K562 (cell line): ENCODE measurements around the gene HOXA7. TPM values are rescaled to one million over a fixed set of nuclear protein-coding genes. Genes with fewer than 3 reads are reported as not detected.

ENCODE experiments used
- ATAC-seq: fragments of 200-7000 bp; cut with Tn5 transposase; 3 replicates; pipeline ENCODE4 v1.9.1; 2020; ENCODE audit warnings: moderate library complexity
- BruUV-seq: library from RNA; stranded (reverse); fragments of 400-500 nt; replicated peaks from 2 replicates; lab custom pipeline; 2021; lab: Mats Ljungman, UMichigan
- CTCF ChIA-PET: fragments of 300-600 bp; formaldehyde crosslinking; extraction: SDS; loops from one replicate; lab custom pipeline; 2021; ENCODE audit warnings: low intra/inter-chr PET ratio; lab: Yijun Ruan, JAX
- POLR2A ChIA-PET: fragments of 300-600, 350-650 bp; sonication (Branson Sonifier 250); formaldehyde crosslinking; extraction: SDS; loops from one replicate; lab custom pipeline; 2021; ENCODE audit warnings: antibody characterized with exemption, inconsistent platforms; lab: Yijun Ruan, JAX
- DNase-seq, 4 experiments: peaks; one replicate each; pipeline versions ENCODE4 v3.0.0 to v3.0.0-alpha.2; 2011 to 2018; ENCODE audit warnings: low spot score in 3 of 4, mixed read lengths in 3 of 4; ENCODE audit errors: extremely low read depth in 1 of 4
- FAIRE-seq: peaks from 2 replicates; lab custom pipeline; 2011; peaks lifted over from hg19 to GRCh38; lab: Jason Lieb, UNC
- H2AFZ ChIP-seq: 2 replicates; pipeline ENCODE4 v1.6.0; 2011; ENCODE audit warnings: low read depth, low read length, control low read depth, inconsistent platforms
- H3K27ac ChIP-seq: fragments of 200-600 bp; 3 replicates; pipeline ENCODE4 v1.8.0; 2011; ENCODE audit warnings: low read depth, mild to moderate bottlenecking, control low read depth, inconsistent platforms, low read length, moderate library complexity, mixed read lengths; ENCODE audit errors: extremely low read depth
- H3K27me3 ChIP-seq, 2 experiments: fragments of 300-600 bp in 1 of 2; 2 replicates in 1 of 2; 3 replicates in 1 of 2; pipeline versions ENCODE4 v1.6.0 to v1.8.0; 2011; ENCODE audit warnings: inconsistent platforms in 2 of 2, low read length in 2 of 2, mild to moderate bottlenecking in 1 of 2, mixed read lengths in 1 of 2, moderate library complexity in 1 of 2; ENCODE audit not compliant: control insufficient read depth in 2 of 2, insufficient read depth in 2 of 2
- H3K36me3 ChIP-seq: fragments of 300-600 bp; 3 replicates; pipeline ENCODE4 v1.8.0; 2011; ENCODE audit warnings: mild to moderate bottlenecking, low read length, inconsistent platforms; ENCODE audit not compliant: control insufficient read depth, insufficient read depth
- H3K4me1 ChIP-seq, 2 experiments: fragments of 200-600 bp in 1 of 2; replicated peaks in 1 of 2; 2 replicates in 1 of 2; 3 replicates in 1 of 2; pipeline versions ENCODE4 v1.5.1 to v1.8.0; 2011; ENCODE audit warnings: inconsistent platforms in 2 of 2, low read length in 2 of 2, mild to moderate bottlenecking in 1 of 2, mixed read lengths in 1 of 2, moderate library complexity in 1 of 2; ENCODE audit not compliant: control insufficient read depth in 2 of 2, insufficient read depth in 2 of 2
- H3K4me2 ChIP-seq: 2 replicates; pipeline ENCODE4 v1.6.1; 2011; ENCODE audit warnings: low read length, control low read depth, inconsistent platforms, mixed read lengths; ENCODE audit not compliant: insufficient read depth
- H3K4me3 ChIP-seq: fragments of 200-600 bp; sonication (generic), shearing (Covaris generic); 2 replicates; pipeline ENCODE4 v1.5.1; 2016; ENCODE audit warnings: control low read depth, inconsistent platforms
- H3K79me2 ChIP-seq: fragments of 200-600 bp; 3 replicates; pipeline ENCODE4 v1.8.0; 2011; ENCODE audit warnings: low read length, inconsistent platforms; ENCODE audit not compliant: control insufficient read depth, insufficient read depth
- H3K9ac ChIP-seq, 2 experiments: 2 replicates each; pipeline versions ENCODE4 v1.6.0 to v1.6.1; 2011; ENCODE audit warnings: low read depth in 2 of 2, low read length in 2 of 2, control low read depth in 1 of 2, inconsistent platforms in 1 of 2, mild to moderate bottlenecking in 1 of 2, mixed read lengths in 1 of 2; ENCODE audit not compliant: insufficient read depth in 1 of 2
- H3K9me1 ChIP-seq: one replicate; pipeline ENCODE4 v1.6.0; 2011; ENCODE audit warnings: inconsistent platforms, mild to moderate bottlenecking, low read length, moderate library complexity; ENCODE audit not compliant: control insufficient read depth, insufficient read depth
- H3K9me3 ChIP-seq: replicated peaks from 2 replicates; pipeline ENCODE4 v1.5.1; 2011; ENCODE audit warnings: low read depth, low read length, inconsistent platforms; ENCODE audit not compliant: control insufficient read depth, insufficient read depth
- H4K20me1 ChIP-seq: replicated peaks from 2 replicates; pipeline ENCODE4 v1.6.1; 2011; ENCODE audit warnings: low read length, inconsistent platforms, mixed read lengths; ENCODE audit not compliant: control insufficient read depth, insufficient read depth
- CHD4 ChIP-seq: fragments of 200-600 bp; sonication (generic); IDR thresholded peaks from 3 replicates; pipeline ENCODE4 v1.6.1; 2012; ENCODE audit warnings: low read depth, mild to moderate bottlenecking, mixed read lengths, low read length, inconsistent platforms; ENCODE audit not compliant: insufficient read depth, insufficient replicate concordance, poor library complexity, severe bottlenecking
- CREB3L1 ChIP-seq: fragments of 450-650 bp; IDR thresholded peaks from 2 replicates; pipeline ENCODE4 v1.6.1; 2014; ENCODE audit warnings: low read depth, mild to moderate bottlenecking, moderate library complexity, borderline replicate concordance
- EHMT2 ChIP-seq: fragments of 450-650 bp; IDR thresholded peaks from 2 replicates; pipeline ENCODE4 v1.6.1; 2018; ENCODE audit warnings: antibody characterized with exemption
- JUND ChIP-seq, 2 experiments: IDR thresholded peaks; 2 replicates in 1 of 2; 3 replicates in 1 of 2; pipeline ENCODE4 v1.6.1; 2011; ENCODE audit warnings: borderline replicate concordance in 2 of 2, low read depth in 2 of 2, low read length in 2 of 2, improper control_type of control experiment in 1 of 2, missing biosample characterization in 1 of 2, missing genetic modification characterization in 1 of 2, missing genetic modification reagents in 1 of 2
- TFAM ChIP-seq: fragments of 250-450 bp; sonication (Bioruptor Pico); conservative IDR thresholded peaks from 2 replicates; pipeline ENCODE4 v1.5.0; 2021; ENCODE audit warnings: mild to moderate bottlenecking, moderate library complexity
- ZKSCAN1 ChIP-seq: fragments of 150-350 bp; IDR thresholded peaks from 2 replicates; pipeline ENCODE4 v1.6.1; 2016; ENCODE audit warnings: low read depth, low read length
- WGBS: fragments of 100-300 bp; shearing (Covaris generic); methylation state at CpG from one replicate; pipeline ENCODE4 v1.1.6; 2016; ENCODE audit warnings: low coverage, mixed read lengths; ENCODE audit not compliant: insufficient coverage; ENCODE audit errors: missing lambda C conversion rate; 5-methylcytosine and 5-hydroxymethylcytosine counted together
- in situ Hi-C: fragments of 300-500 bp; cut with MboI; formaldehyde crosslinking; loops from 4 replicates; pipeline ENCODE4 v1.15.0; 2018; ENCODE audit warnings: inconsistent platforms, mixed read lengths
- intact Hi-C: fragments of 100-400 bp; cut with micrococcal nuclease; formaldehyde crosslinking; loops from 2 replicates; pipeline ENCODE4 v1.14.2; 2022
- polyA plus RNA-seq, 8 experiments: library from polyadenylated mRNA; depleted of rRNA in 4 of 8; stranded (reverse) in 5 of 8; unstranded in 3 of 8; fragments of >200 nt; fragmentation: Nextera tagmentation in 2 of 8; fragmentation: Illumina TruSeq in 1 of 8; extraction: Ambion mirVana in 2 of 8; extraction: Trizol in 1 of 8; gene quantifications; 2 replicates each; pipeline versions ENCODE4 v1.2.1 to v1.2.3, GENCODE V29; 2011 to 2014; ENCODE audit warnings: inconsistent platforms in 1 of 8, missing spikeins in 1 of 8
- total RNA-seq, 7 experiments: library from RNA; depleted of rRNA in 6 of 7; stranded (reverse); fragments of >200 nt in 6 of 7; fragmentation: Illumina TruSeq in 2 of 7; extraction: Trizol in 2 of 7; gene quantifications; 2 replicates each; pipeline versions ENCODE4 v1.2.1 to v1.2.3, GENCODE V29; 2011 to 2021; ENCODE audit warnings: low replicate concordance in 1 of 7
- TF ChIP-seq, protein P1 (sequence below): sonication (generic); formaldehyde crosslinking; IDR thresholded peaks from 2 replicates; pipeline ENCODE4 v1.8.0; 2022; ENCODE audit warnings: mild to moderate bottlenecking, low read depth, missing genetic modification reagents
- TF ChIP-seq, protein P2 (sequence below): fragments of 200-800 bp; sonication (Bioruptor generic); IDR thresholded peaks from 2 replicates; pipeline ENCODE4 v1.6.1; 2016; ENCODE audit warnings: missing genetic modification characterization, missing compliant biosample characterization
- TF ChIP-seq, protein P3 (sequence below): fragments of 450-650 bp; IDR thresholded peaks from one replicate; pipeline ENCODE4 v1.6.1; 2018; ENCODE audit warnings: mild to moderate bottlenecking, moderate library complexity; ENCODE audit not compliant: partially characterized antibody

The HOXA7 gene
- total and polyA plus RNA-seq, 9 of the 15 experiments (the other 6 are each of a cell fraction or from before 2014, with no cell fraction given) = not detected

GRCh38 chr7:27112361-27112760, 44.1 kb downstream of the HOXA7 start:
- Histone ChIP-seq H3K79me2 (no peaks in the 10 kb centered on the region), H3K4me1 (peaks cover 0 to 28% of the 10 kb centered on the region in 2 experiments; a peak in 2 of 5 replicates), H3K9me1 (no peaks in the 10 kb centered on the region), H3K9me3 (no peaks in the 10 kb centered on the region), H4K20me1 (0 out of 2 replicates have a peak, but pooled peaks cover 6% of the 10 kb centered on the region), H3K27ac (no peak overlapping the region), H3K4me3 (no peak overlapping the region), H3K27me3 (peaks cover 52 to 67% of the 10 kb centered on the region in 2 experiments; a peak in 4 of 5 replicates), H3K36me3 (no peaks in the 10 kb centered on the region), H2AFZ (no peak overlapping the region), H3K9ac (no peak overlapping the region), H3K4me2 (no peak overlapping the region)
- FAIRE-seq (no peak), ATAC-seq (no peak), DNase-seq (no peak)
- in situ Hi-C loops (no loop called here), intact Hi-C loops (no loop called here)
- ChIA-PET POLR2A (no interaction called here), CTCF (no interaction called here)
- BruUV-seq = no TSS peak
- no peak for TF ChIP-seq ZKSCAN1
- TF ChIP-seq, protein P1, sequence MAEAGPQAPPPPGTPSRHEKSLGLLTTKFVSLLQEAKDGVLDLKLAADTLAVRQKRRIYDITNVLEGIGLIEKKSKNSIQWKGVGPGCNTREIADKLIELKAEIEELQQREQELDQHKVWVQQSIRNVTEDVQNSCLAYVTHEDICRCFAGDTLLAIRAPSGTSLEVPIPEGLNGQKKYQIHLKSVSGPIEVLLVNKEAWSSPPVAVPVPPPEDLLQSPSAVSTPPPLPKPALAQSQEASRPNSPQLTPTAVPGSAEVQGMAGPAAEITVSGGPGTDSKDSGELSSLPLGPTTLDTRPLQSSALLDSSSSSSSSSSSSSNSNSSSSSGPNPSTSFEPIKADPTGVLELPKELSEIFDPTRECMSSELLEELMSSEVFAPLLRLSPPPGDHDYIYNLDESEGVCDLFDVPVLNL = no peak
- TF ChIP-seq, protein P2, sequence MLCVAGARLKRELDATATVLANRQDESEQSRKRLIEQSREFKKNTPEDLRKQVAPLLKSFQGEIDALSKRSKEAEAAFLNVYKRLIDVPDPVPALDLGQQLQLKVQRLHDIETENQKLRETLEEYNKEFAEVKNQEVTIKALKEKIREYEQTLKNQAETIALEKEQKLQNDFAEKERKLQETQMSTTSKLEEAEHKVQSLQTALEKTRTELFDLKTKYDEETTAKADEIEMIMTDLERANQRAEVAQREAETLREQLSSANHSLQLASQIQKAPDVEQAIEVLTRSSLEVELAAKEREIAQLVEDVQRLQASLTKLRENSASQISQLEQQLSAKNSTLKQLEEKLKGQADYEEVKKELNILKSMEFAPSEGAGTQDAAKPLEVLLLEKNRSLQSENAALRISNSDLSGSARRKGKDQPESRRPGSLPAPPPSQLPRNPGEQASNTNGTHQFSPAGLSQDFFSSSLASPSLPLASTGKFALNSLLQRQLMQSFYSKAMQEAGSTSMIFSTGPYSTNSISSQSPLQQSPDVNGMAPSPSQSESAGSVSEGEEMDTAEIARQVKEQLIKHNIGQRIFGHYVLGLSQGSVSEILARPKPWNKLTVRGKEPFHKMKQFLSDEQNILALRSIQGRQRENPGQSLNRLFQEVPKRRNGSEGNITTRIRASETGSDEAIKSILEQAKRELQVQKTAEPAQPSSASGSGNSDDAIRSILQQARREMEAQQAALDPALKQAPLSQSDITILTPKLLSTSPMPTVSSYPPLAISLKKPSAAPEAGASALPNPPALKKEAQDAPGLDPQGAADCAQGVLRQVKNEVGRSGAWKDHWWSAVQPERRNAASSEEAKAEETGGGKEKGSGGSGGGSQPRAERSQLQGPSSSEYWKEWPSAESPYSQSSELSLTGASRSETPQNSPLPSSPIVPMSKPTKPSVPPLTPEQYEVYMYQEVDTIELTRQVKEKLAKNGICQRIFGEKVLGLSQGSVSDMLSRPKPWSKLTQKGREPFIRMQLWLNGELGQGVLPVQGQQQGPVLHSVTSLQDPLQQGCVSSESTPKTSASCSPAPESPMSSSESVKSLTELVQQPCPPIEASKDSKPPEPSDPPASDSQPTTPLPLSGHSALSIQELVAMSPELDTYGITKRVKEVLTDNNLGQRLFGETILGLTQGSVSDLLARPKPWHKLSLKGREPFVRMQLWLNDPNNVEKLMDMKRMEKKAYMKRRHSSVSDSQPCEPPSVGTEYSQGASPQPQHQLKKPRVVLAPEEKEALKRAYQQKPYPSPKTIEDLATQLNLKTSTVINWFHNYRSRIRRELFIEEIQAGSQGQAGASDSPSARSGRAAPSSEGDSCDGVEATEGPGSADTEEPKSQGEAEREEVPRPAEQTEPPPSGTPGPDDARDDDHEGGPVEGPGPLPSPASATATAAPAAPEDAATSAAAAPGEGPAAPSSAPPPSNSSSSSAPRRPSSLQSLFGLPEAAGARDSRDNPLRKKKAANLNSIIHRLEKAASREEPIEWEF (CRISPR knock-in tag) = no peak
- no peak for TF ChIP-seq TFAM
- no peak for TF ChIP-seq JUND (IDR thresholded peaks at IDR 0.05; ENCODE audit: borderline replicate concordance, low read depth, low read length)
- no peak for TF ChIP-seq JUND (tag; IDR thresholded peaks at IDR 0.05; ENCODE audit: borderline replicate concordance, low read depth, low read length)
- no peak for TF ChIP-seq CREB3L1
- TF ChIP-seq EHMT2 = no peak
- TF ChIP-seq, protein P3, sequence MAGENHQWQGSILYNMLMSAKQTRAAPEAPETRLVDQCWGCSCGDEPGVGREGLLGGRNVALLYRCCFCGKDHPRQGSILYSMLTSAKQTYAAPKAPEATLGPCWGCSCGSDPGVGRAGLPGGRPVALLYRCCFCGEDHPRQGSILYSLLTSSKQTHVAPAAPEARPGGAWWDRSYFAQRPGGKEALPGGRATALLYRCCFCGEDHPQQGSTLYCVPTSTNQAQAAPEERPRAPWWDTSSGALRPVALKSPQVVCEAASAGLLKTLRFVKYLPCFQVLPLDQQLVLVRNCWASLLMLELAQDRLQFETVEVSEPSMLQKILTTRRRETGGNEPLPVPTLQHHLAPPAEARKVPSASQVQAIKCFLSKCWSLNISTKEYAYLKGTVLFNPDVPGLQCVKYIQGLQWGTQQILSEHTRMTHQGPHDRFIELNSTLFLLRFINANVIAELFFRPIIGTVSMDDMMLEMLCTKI = no peak
- no peak for TF ChIP-seq CHD4
- 0% methylated on average over 4 of the region's 4 CpGs for WGBS
